NCI-H146 (cell line): ENCODE results near the gene TAS2R42.

ENCODE experiments used
- DNase-seq: peaks from one replicate; lab custom pipeline; 2025; lab: John Stamatoyannopoulos, UW

The TAS2R42 gene

GRCh38 chr12:11186837-11187236 lies at the start of gene TAS2R42:
TAS2R42 (minus strand) TSS chr12:11186937; CDS start chr12:11186937, 0 bp downstream.
- DNase-seq, result no peak

DNA sequence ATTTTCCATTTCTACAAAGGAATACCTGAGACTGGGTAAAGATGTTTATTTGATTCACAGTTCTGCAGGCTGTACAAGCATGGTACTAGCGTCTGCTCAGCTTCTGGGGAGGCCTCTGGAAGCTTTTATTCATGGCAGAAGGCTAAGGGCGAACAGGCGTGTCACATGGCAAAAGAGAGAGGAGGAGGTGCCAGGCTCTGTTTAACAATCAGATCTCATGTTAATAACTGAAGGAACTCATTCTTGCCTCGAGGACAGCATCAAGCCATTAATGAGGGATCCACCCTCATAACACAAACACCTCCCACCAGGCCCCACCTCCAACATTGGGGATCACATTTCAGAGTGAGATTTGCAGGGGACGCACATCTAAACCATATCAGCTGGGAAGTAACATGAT lies 46.8 kb upstream of the TAS2R42 start:
- no peak for DNase-seq

- peak; percentile 47 for DNase-seq
Measured at GRCh38 chr12:11228296-11228879, 41.7 kb upstream of the TAS2R42 start.

GRCh38 chr12:11227373-11227772 lies 40.6 kb upstream of the TAS2R42 start:
- DNase-seq, result no peak

- DNase-seq, result no peak
Measured at GRCh38 chr12:11209113-11209512, 22.4 kb upstream of the TAS2R42 start.

DNA sequence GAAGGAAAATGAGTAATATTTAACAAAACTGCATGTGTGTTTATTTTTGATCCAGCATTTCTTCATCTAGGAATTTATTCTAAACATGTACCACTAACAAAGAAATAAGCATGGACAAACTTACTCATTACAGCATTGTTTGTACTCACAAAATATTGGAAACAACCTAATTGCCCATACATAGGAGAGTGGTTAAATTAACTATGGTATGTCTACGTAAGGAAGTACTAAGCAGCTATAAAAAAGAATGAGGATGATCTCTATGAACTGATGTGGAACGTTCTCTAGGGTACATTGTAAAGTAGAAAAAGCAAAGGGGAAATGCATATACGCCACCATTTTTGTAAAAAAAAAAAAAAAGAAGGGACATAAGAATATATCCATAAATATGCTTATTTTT lies 17.4 kb upstream of the TAS2R42 start:
- no peak for DNase-seq

- no peak for DNase-seq
Measured at GRCh38 chr12:11202811-11203210, 16.1 kb upstream of the TAS2R42 start.

GRCh38 chr12:11183011-11183410 lies 3.7 kb downstream of the TAS2R42 start:
- DNase-seq, result no peak

GRCh38 chr12:11182529-11182928 lies 4.2 kb downstream of the TAS2R42 start:
- no peak for DNase-seq

DNA sequence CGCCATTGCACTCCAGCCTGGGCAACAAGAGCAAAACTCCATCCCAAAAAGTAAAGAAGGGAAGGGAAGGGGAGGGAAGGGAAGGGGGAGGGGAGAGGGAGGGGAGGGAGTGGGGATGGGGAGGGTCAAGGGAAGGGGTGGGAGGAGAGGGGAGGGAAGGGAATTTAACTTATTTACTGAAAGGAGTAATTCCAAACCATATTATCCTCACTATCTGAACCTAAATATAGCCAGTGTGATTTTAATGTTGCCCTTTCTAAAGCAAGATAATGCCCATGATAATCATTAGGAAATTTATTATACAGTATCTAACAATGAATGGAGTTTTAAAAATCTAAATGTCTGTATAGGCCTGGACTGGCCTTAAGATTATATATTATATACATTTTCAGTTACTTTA lies 8.5 kb downstream of the TAS2R42 start:
- DNase-seq, result no peak

DNA sequence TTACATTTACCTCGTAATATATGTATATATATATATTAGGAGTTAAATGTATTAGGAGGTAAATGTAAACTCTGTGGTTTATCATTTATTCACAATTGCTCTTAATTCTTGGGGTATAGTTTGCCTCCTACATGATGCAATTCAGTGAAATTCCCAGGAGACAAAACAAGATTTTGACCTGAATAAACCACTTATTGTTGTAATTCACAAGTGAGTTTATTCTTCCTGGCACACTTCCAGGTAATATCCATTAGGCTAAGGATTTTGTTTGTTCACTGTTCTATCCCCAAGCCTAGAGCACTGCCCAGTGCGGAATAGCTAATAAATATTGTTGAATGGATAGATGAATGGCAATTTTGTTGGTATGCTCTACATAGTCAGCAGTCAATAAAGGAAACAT lies 12.7 kb downstream of the TAS2R42 start:
- DNase-seq, result peak; percentile 66

GRCh38 chr12:11171969-11172675 lies 14.6 kb downstream of the TAS2R42 start:
- DNase-seq, result peak; percentile 46

GRCh38 chr12:11171145-11171968 lies 15.4 kb downstream of the TAS2R42 start, which contains the start of gene SMIM10L1:
SMIM10L1 (plus strand) TSS chr12:11171194; CDS start chr12:11171357, 163 bp downstream.
- DNase-seq, result peak; percentile 99

GRCh38 chr12:11170810-11171144 lies 16.0 kb downstream of the TAS2R42 start:
- no peak for DNase-seq

DNA sequence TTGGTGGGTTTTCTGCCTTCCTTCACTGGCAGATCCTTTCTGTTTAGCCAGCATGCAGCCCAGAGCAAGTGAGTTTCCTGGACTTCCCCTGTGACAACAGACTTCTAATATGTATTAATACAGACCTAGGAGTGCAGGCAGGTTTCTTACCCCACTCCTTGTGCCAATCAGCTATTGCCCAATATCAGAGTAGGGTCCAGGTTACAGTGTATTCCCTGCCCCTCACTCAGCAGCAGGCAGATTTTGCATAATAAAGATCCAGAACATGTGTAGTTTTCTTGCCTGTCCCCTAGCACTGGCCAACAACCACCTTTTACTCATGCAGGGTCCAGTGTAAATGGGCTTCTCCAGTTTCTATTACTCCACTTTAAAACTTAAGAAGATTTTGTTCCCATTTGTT lies 20.4 kb downstream of the TAS2R42 start:
- DNase-seq, result no peak

DNA sequence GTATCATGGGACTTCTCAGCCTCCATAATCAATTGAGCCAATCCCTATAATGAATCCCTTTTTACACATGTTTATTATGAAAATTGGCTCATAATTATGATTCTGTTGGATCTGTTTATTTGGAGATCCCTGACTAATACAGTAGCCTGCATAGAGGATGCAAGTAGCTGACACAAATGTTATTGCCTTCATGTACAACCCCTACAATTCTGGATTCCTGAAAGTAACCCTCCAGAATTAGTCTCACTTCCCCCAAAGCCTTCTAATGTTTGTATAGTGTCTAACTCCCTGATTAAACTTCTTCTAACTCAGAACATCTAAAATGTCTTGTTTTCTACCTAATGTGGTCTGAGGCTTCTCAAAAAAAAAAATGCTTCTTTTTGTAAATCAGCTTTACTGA lies 22.4 kb downstream of the TAS2R42 start:
- DNase-seq, result no peak

DNA sequence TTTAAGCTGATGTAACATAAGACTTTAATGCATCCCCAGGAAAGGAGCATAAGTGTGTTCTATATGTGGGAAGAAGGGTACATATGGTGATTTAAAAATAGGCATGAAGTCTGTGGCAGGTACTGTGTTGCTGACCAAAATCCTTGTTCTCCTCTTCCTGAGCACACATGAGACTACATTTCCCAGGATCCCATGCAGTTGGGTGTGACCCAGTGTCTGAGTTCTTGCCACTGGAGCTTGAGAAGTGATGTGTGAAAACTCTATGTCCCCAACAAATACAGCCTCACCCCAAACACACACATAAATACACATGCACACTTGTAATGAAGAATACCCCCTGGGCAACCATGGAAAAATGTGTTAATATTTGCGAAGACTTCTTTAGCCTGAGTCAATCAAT lies 24.2 kb downstream of the TAS2R42 start:
- no peak for DNase-seq

DNA sequence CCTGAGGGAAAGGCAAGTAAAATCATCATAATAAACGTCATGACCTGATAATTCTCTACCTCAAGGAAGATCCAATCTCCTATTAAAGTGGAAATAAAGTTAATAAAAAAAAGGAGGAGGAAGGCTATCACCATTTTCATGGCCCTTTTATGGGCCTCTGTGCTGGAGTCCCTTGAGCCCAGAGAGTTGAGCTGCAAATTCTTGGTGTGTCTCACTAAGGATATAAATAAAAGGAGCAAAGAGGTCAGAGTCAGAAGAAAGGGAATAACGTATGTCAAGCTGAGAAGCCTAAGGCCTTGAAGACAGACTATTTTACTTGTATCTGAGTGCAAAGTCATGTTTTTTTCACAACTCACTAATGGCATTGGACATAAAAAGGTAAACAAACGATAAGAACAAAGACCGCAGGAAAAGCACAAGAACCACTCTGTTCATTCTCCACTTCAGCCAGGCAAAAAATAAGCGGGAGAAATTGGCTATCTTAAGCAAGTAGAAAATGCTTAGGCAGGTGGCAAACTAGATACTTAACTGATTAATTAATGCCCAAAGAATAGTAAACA lies 27.8 kb downstream of the TAS2R42 start:
- no peak for DNase-seq

- no peak for DNase-seq
Measured at GRCh38 chr12:11154400-11154925, 32.3 kb downstream of the TAS2R42 start.

DNA sequence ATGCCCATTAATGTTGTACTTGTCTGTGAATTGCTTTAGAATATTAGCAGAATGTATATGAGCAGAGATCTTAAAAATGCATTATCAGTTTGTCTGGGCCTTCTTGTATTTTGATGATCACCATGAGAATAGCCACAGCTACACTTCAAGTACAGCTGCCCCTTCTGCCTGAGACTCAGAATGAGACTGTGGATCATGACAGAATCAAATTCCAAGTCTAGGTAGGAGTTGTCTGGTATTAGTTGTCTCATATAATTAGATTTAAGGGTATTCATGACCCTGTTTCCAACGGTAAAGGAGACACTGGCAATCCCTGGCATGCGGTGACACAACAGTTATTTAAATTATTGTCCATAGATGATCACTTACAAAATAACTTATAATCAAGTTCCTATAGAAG lies 34.0 kb downstream of the TAS2R42 start:
- DNase-seq, result no peak

DNA sequence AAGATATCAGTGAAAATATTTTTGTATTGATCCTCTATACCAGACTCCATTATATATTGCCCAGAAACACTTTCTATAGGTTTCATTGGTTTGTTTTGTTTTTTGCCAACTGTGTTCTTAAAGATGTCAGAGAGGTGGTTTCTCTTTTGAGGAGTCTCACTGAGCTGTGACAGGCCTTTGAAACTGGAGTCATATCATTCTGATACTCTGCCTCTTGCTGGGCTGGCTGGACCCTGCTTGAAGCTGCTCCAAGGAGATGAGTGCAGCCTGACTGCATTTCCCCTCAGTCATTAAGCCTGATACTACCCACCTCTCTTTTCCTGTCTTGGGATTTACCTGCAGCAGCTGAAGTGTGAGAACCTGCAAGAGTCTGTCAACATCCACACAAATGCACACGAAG lies 35.9 kb downstream of the TAS2R42 start:
- DNase-seq, result no peak

DNA sequence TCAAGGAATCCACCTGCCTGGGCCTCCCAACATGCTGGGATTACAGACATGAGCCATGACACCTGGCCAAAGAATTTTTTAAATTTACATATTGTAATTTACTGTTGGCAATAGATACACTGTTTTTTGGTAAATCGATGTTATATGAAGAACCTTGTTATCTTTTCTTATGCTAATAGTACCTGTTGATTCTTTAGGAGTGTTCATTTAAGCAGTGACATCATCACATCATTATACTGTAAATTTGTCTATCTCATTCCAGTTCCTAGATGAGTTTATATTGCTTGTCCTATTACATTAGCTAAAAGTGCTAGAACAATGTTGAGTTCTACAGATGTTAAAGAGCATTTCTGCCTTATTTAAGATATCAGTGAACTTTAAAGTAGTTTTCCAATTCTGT lies 39.3 kb downstream of the TAS2R42 start:
- DNase-seq, result no peak

DNA sequence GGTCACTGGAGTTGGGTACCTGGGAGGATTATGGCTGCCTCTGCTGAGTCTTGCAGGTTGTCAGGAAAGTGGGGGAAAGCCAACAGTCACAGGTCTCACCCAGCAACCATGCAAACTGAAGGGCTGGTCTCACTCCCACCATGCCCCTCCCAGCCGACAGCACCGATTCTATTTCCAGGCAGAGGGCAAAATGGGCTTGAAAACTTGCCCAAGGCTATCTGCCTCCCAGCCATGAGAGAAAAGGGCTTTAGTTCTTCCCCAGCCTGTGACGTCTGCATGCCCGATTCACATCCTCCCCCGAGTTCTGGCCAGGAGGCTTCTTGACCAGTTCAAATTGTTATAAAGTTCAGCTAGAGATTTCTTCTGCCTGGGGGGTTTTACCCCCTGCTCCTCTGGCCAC lies 42.4 kb downstream of the TAS2R42 start:
- DNase-seq, result no peak
